ENCODE results near the gene USP17L29. TPM values are rescaled to one million over a fixed set of nuclear protein-coding genes. Genes with fewer than 3 reads are reported as not detected.
"Not testable (repeated sequence)": the region's sequence is repeated elsewhere in the genome, so short reads cannot be mapped to it uniquely, and the experiment has no call there.

Gene USP17L29, protein sequence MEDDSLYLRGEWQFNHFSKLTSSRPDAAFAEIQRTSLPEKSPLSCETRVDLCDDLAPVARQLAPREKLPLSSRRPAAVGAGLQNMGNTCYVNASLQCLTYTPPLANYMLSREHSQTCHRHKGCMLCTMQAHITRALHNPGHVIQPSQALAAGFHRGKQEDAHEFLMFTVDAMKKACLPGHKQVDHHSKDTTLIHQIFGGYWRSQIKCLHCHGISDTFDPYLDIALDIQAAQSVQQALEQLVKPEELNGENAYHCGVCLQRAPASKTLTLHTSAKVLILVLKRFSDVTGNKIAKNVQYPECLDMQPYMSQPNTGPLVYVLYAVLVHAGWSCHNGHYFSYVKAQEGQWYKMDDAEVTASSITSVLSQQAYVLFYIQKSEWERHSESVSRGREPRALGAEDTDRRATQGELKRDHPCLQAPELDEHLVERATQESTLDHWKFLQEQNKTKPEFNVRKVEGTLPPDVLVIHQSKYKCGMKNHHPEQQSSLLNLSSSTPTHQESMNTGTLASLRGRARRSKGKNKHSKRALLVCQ
- polyA plus RNA-seq (2013) = not detected in 2 replicates

DNA sequence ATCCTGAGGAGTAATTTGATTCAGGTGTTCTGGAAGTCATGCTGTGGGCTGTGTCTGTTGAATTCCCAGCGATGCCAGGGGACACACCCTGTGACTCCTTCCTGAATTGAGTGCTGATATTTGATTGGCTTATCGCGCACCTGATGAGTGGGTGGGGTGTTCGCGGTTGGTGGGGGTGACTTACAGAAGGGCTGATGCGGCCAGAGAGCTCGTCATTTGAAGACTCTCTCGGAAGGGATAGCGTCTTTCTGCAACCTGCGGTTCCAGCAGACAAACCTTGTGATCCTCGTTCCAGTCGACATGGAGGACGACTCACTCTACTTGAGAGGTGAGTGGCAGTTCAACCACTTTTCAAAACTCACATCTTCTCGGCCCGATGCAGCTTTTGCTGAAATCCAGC is at the start of gene USP17L29:
USP17L29 (plus strand) TSS at position 301 of the 400 bp plus-strand sequence; CDS start at position 301, 0 bp downstream.
- not testable (repeated sequence) for H3K4me2 ChIP-seq (ENCODE audit: low read length); H3K4ac ChIP-seq (ENCODE audit: low read depth, low read length); H2BK12ac ChIP-seq (ENCODE audit: low read length); H2BK120ac ChIP-seq (ENCODE audit: insufficient read depth, low read length, poor library complexity); H2AK5ac ChIP-seq (ENCODE audit: low read length); H4K91ac ChIP-seq (ENCODE audit: low read depth, low read length); H3K27ac ChIP-seq (ENCODE audit: low read depth, low read length); H3K9me3 ChIP-seq (ENCODE audit: insufficient read depth, low read depth, low read length); H3K79me2 ChIP-seq (ENCODE audit: control insufficient read depth, insufficient read depth, low read length, poor library complexity); H3K9ac ChIP-seq (ENCODE audit: low read length); H3K4me3 ChIP-seq (ENCODE audit: low read depth, low read length); H3K79me1 ChIP-seq (ENCODE audit: low read length); H3K18ac ChIP-seq (ENCODE audit: low read length); H3K27me3 ChIP-seq (ENCODE audit: insufficient read depth, low read length); H3K23ac ChIP-seq (ENCODE audit: low read length); H2AFZ ChIP-seq (ENCODE audit: insufficient read depth, low read length, poor library complexity); H4K12ac ChIP-seq (ENCODE audit: low read depth, low read length); H2BK5ac ChIP-seq (ENCODE audit: low read depth, low read length, poor library complexity); H3K14ac ChIP-seq (ENCODE audit: low read length); H3K36me3 ChIP-seq (ENCODE audit: control insufficient read depth in 1 of 2, insufficient read depth in 2 of 2, low read length in 2 of 2); H3K4me1 ChIP-seq (ENCODE audit: control insufficient read depth in 1 of 2, insufficient read depth in 2 of 2, low read length in 2 of 2); DNase-seq; H4K8ac ChIP-seq (ENCODE audit: low read depth, low read length)
- no CpG with 5 or more reads among the region's 15 CpGs for WGBS (ENCODE audit: extremely low coverage, insufficient coverage, insufficient read length)

DNA sequence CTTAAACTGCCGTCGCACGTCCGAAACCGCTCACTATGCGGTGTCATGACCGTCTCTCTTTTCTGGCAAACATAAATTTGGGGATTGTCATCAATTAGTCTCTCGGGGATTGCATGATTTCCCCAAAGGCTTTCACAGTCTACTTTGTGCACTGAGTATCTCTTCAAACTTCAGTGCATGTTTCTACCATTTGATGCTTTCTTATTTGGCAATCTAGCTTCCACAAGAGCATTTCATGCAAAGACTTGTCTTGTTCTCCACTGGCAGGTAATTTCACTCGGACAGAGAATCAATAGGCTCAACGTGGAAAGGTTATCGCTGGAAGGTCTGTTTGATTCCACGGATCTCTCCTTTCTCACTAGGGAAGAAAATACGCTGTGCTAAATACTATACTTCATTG is 29.2 kb upstream of the USP17L29 start:
- not testable (repeated sequence) for H3K79me1 ChIP-seq (ENCODE audit: low read length); H3K14ac ChIP-seq (ENCODE audit: low read length); H3K4me1 ChIP-seq (ENCODE audit: control insufficient read depth in 1 of 2, insufficient read depth in 2 of 2, low read length in 2 of 2); H3K23ac ChIP-seq (ENCODE audit: low read length); H2AK5ac ChIP-seq (ENCODE audit: low read length); H3K27ac ChIP-seq (ENCODE audit: low read depth, low read length); H3K9me3 ChIP-seq (ENCODE audit: insufficient read depth, low read depth, low read length); H2BK12ac ChIP-seq (ENCODE audit: low read length); H3K18ac ChIP-seq (ENCODE audit: low read length); H2BK5ac ChIP-seq (ENCODE audit: low read depth, low read length, poor library complexity); H4K91ac ChIP-seq (ENCODE audit: low read depth, low read length); H2BK120ac ChIP-seq (ENCODE audit: insufficient read depth, low read length, poor library complexity); H3K9ac ChIP-seq (ENCODE audit: low read length); H3K27me3 ChIP-seq (ENCODE audit: insufficient read depth, low read length); H3K4me2 ChIP-seq (ENCODE audit: low read length); H3K4me3 ChIP-seq (ENCODE audit: low read depth, low read length); DNase-seq; H3K4ac ChIP-seq (ENCODE audit: low read depth, low read length); H4K8ac ChIP-seq (ENCODE audit: low read depth, low read length); H2AFZ ChIP-seq (ENCODE audit: insufficient read depth, low read length, poor library complexity); H3K36me3 ChIP-seq (ENCODE audit: control insufficient read depth in 1 of 2, insufficient read depth in 2 of 2, low read length in 2 of 2); H4K12ac ChIP-seq (ENCODE audit: low read depth, low read length); H3K79me2 ChIP-seq (ENCODE audit: control insufficient read depth, insufficient read depth, low read length, poor library complexity)
- no CpG with 5 or more reads among the region's 13 CpGs for WGBS (ENCODE audit: extremely low coverage, insufficient coverage, insufficient read length)

DNA sequence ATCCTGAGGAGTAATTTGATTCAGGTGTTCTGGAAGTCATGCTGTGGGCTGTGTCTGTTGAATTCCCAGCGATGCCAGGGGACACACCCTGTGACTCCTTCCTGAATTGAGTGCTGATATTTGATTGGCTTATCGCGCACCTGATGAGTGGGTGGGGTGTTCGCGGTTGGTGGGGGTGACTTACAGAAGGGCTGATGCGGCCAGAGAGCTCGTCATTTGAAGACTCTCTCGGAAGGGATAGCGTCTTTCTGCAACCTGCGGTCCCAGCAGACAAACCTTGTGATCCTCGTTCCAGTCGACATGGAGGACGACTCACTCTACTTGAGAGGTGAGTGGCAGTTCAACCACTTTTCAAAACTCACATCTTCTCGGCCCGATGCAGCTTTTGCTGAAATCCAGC is 28.6 kb upstream of the USP17L29 start, which contains the start of gene USP17L24:
USP17L24 (plus strand) TSS at position 301 of the 400 bp plus-strand sequence; CDS start at position 301, 0 bp downstream.
- H3K79me1 ChIP-seq (ENCODE audit: low read length); H3K9me3 ChIP-seq (ENCODE audit: insufficient read depth, low read depth, low read length); H4K91ac ChIP-seq (ENCODE audit: low read depth, low read length); H3K4me3 ChIP-seq (ENCODE audit: low read depth, low read length); H3K36me3 ChIP-seq (ENCODE audit: control insufficient read depth in 1 of 2, insufficient read depth in 2 of 2, low read length in 2 of 2); H3K79me2 ChIP-seq (ENCODE audit: control insufficient read depth, insufficient read depth, low read length, poor library complexity); H3K14ac ChIP-seq (ENCODE audit: low read length); H2BK12ac ChIP-seq (ENCODE audit: low read length); H4K8ac ChIP-seq (ENCODE audit: low read depth, low read length); DNase-seq; H2AK5ac ChIP-seq (ENCODE audit: low read length); H3K27ac ChIP-seq (ENCODE audit: low read depth, low read length); H2BK5ac ChIP-seq (ENCODE audit: low read depth, low read length, poor library complexity); H3K4me2 ChIP-seq (ENCODE audit: low read length); H3K4ac ChIP-seq (ENCODE audit: low read depth, low read length); H3K4me1 ChIP-seq (ENCODE audit: control insufficient read depth in 1 of 2, insufficient read depth in 2 of 2, low read length in 2 of 2); H2AFZ ChIP-seq (ENCODE audit: insufficient read depth, low read length, poor library complexity); H2BK120ac ChIP-seq (ENCODE audit: insufficient read depth, low read length, poor library complexity); H3K9ac ChIP-seq (ENCODE audit: low read length); H3K23ac ChIP-seq (ENCODE audit: low read length); H4K12ac ChIP-seq (ENCODE audit: low read depth, low read length); H3K27me3 ChIP-seq (ENCODE audit: insufficient read depth, low read length); H3K18ac ChIP-seq (ENCODE audit: low read length): not testable (repeated sequence)
- no CpG with 5 or more reads among the region's 15 CpGs for WGBS (ENCODE audit: extremely low coverage, insufficient coverage, insufficient read length)

DNA sequence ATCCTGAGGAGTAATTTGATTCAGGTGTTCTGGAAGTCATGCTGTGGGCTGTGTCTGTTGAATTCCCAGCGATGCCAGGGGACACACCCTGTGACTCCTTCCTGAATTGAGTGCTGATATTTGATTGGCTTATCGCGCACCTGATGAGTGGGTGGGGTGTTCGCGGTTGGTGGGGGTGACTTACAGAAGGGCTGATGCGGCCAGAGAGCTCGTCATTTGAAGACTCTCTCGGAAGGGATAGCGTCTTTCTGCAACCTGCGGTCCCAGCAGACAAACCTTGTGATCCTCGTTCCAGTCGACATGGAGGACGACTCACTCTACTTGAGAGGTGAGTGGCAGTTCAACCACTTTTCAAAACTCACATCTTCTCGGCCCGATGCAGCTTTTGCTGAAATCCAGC is 23.8 kb upstream of the USP17L29 start, which contains the start of gene USP17L25:
USP17L25 (plus strand) TSS at position 301 of the 400 bp plus-strand sequence; CDS start at position 301, 0 bp downstream.
- H3K79me2 ChIP-seq (ENCODE audit: control insufficient read depth, insufficient read depth, low read length, poor library complexity); H3K9me3 ChIP-seq (ENCODE audit: insufficient read depth, low read depth, low read length); H4K91ac ChIP-seq (ENCODE audit: low read depth, low read length); H2AK5ac ChIP-seq (ENCODE audit: low read length); H3K79me1 ChIP-seq (ENCODE audit: low read length); H3K4me2 ChIP-seq (ENCODE audit: low read length); H4K12ac ChIP-seq (ENCODE audit: low read depth, low read length); H3K4ac ChIP-seq (ENCODE audit: low read depth, low read length); H3K9ac ChIP-seq (ENCODE audit: low read length); H4K8ac ChIP-seq (ENCODE audit: low read depth, low read length); H3K27me3 ChIP-seq (ENCODE audit: insufficient read depth, low read length); H3K36me3 ChIP-seq (ENCODE audit: control insufficient read depth in 1 of 2, insufficient read depth in 2 of 2, low read length in 2 of 2); H2BK120ac ChIP-seq (ENCODE audit: insufficient read depth, low read length, poor library complexity); H3K14ac ChIP-seq (ENCODE audit: low read length); H3K4me1 ChIP-seq (ENCODE audit: control insufficient read depth in 1 of 2, insufficient read depth in 2 of 2, low read length in 2 of 2); H2BK5ac ChIP-seq (ENCODE audit: low read depth, low read length, poor library complexity); H3K18ac ChIP-seq (ENCODE audit: low read length); H3K23ac ChIP-seq (ENCODE audit: low read length); DNase-seq; H3K4me3 ChIP-seq (ENCODE audit: low read depth, low read length); H3K27ac ChIP-seq (ENCODE audit: low read depth, low read length); H2AFZ ChIP-seq (ENCODE audit: insufficient read depth, low read length, poor library complexity); H2BK12ac ChIP-seq (ENCODE audit: low read length): not testable (repeated sequence)
- no CpG with 5 or more reads among the region's 15 CpGs for WGBS (ENCODE audit: extremely low coverage, insufficient coverage, insufficient read length)
